HG03139 (cell line): ENCODE data around the gene C1orf226.

Experiments used
- ATAC-seq: cut with Tn5 transposase; IDR thresholded peaks from one replicate; pipeline ENCODE4 v1.9.1; 2021; ENCODE audit not compliant: unreplicated experiment

C1orf226 gene

DNA sequence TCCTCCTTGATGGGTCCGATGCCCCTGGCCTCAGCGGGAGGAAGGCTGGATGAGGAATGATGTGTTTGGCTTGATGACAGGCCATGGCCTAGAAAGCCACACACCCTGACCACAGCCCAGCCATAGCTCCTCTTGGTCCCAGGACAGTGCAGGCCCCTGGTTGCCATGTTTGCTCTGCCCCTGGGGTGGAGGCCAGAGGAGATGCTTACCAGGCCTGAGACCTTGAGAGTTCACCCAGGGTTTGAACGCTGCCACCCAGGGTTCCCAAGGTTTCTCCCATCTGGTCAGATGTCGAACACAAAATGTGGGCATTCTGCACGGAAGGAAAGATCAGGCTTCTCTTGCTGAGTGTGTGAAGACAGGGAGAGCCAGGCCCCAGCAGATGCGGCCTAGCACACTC lies 2.6 kb downstream of the C1orf226 start:
- no peak for ATAC-seq

GRCh38 chr1:162384601-162385279 lies 3.2 kb downstream of the C1orf226 start:
- ATAC-seq: no peak

DNA sequence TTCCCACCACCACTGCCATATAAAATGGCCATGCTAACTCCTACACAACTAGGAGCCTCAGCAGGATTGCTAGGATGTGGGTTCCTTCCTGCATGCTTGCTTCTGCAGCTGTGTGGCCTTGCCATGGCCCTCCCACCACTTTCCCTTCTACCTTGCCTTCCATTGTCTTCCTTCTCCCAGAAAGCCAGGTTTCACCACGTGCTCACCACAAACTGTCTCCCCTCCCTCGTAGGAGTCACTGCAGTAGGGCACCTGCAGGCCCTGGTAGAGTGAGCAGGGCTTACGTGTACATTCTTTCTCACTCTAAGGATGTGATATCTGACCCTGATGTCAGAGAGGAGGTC lies 3.7 kb downstream of the C1orf226 start:
- no peak for ATAC-seq

GRCh38 chr1:162385702-162386101 lies 4.2 kb downstream of the C1orf226 start:
- ATAC-seq: no peak

GRCh38 chr1:162386292-162387225 lies 5.0 kb downstream of the C1orf226 start:
- no peak for ATAC-seq

- no peak for ATAC-seq
Observed at GRCh38 chr1:162387226-162388082, 5.9 kb downstream of the C1orf226 start.

- no peak for ATAC-seq
Observed at GRCh38 chr1:162388083-162388594, 6.6 kb downstream of the C1orf226 start.

GRCh38 chr1:162388615-162389014 lies 7.1 kb downstream of the C1orf226 start:
- no peak for ATAC-seq

DNA sequence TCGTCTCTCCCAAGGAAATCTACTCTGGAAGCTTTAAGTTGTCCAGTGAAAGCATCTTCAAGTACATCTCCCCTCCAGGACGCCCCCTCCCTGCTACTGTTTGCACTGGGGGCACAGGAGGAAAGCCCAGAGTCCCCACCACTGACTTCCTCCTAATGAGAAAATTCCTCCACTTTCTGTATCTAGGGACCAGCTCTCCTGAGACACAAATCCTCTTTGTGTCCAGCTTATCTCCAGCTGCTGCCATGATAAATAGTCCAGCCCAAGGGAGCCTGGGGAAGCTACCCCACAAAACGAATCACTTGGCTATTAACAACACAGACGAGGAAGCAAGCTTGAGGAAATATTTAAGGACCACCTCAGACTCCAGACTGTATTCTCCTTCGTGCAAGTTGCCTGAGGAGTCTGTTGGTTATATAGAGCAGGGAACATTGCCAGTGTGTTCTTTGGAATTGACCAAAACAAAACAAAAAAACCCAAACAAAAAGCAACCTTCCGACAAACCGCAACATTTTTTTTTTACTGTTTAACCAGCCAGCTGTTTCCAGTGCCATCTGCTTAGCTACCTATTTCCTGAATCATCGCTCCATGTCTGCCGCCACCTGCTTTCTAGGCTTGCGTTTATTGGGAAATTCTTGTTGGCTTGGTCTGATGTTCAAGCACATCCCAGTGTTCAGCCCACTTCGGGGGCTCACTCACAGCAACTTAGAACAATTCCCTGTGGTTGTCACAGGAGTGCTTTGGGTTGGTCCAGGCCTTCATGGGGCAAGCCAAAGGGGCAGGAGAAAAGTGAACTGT lies 7.7 kb downstream of the C1orf226 start:
- no peak for ATAC-seq

GRCh38 chr1:162389971-162390370 lies 8.4 kb downstream of the C1orf226 start:
- ATAC-seq: no peak

DNA sequence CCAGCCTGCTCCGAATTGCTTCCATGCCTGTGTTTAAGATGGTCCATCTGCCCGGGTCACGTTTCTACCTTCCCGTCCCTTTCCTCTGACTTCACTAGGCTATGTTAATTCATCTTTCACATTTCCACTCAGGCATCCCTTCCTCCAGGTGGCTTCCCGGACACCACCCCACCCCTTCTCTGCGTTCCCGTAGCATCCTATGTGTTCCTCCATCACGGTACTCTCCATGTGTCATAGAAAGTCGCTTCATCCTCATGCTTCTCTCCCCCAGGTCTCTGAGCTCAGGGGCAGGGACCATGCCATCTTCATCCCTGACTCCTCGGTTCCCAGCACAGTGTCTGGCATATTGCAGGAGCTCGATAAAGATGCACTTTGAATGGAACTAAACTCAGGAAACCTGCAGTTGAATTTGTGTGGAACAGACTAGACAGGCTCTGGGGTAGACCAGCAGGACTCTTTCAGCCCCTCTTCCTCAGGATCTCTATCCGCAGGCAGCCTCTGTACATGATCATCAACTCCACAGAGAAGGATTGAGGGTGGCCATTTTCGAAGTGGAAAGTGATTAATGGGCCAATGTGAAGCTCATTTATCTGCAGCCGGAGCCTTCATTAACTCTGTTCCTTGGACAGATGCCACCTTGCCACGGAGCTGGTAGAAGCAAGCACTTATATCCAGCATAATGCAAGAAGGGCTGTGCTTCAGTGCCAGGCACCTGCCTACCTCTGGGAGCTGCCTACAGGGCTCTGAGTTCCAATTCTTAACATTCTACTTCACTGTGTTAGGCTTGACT lies 9.1 kb downstream of the C1orf226 start:
- ATAC-seq: no peak

DNA sequence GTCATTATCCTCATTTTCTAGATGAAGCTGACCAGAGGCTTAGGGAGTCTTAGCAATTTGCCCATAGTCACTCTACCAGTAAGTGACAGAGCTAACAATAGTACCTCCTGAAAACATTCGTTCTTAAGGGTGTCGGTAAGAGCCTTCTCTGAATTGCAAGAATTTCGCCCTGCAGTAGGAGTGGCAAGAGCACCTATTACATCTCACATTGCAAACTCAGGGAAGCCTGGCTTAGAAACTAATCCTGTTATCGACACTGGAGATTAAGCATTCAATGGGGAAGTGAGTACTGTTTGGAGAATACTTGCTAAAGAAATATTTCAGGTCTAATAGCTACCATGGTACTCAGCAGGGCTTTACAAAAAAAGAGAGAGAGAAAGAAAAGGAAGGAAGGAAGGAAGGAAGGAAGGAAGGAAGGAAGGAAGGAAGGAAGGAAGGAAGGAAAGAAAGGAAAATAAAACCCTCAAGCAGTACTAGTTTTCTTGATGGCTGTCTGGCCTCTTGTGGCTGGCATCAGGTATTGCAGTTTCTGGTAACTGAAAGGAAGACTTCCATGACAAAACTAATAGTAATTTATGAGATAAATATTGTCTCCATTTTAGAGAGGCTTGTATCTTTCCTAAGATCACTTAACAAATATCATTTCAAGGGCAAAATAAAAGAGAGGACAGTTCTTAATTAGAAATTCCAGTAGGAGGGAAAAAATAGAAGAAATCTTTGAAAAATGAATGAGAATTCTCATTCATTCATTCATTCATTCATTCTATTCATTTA lies 10.4 kb downstream of the C1orf226 start:
- no peak for ATAC-seq

DNA sequence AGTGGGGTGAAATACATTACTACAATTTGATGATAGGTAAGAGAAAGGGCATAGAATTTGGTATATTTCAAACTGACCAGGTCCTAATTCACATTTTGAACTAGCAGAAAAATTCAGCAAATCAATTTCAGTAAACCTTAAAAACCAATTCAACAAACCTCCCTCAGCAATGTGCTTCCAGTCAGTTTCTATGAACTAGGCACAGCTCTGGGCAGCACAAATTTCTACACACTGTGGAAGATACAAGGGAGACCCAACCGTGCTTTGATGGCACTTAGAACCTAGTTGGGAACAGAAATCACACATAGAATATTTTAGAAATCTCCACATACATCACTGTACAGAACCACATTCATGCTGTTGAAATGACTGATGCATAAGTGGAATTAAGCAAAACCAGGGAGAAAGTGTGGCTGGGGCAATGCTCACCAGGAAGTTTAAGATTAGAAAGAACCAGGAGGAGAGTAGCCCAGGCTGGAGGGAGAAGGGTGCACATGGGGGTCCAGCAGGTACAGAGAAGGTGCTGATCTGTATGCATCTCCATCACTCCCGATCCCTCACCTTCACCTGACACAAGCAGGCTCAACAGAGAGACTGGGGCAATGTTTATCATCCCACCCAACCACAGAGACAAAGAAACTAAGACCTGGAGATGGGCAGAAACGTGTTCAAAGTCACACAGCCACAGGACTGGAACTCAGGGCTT lies 14.8 kb downstream of the C1orf226 start:
- no peak for ATAC-seq

DNA sequence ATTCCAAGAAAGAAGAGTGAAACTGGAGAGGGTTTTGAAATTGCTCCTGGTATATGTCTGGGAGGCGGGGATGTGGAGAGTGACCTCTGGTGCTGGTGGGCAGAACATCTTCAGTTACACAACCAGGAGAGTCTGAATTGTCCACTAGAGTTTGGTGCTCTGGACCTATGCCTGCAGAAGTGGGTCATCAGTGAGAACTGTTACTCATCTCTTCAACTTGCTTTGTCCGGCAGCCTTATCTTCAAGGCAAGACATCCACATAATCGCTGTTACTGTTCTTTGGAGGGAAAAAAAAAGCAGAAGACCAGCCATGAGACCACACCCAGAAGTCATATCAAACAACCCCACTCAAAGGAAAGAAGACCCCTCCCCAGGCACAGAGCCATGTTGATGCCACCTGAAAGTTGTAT lies 15.5 kb downstream of the C1orf226 start:
- no peak for ATAC-seq

DNA sequence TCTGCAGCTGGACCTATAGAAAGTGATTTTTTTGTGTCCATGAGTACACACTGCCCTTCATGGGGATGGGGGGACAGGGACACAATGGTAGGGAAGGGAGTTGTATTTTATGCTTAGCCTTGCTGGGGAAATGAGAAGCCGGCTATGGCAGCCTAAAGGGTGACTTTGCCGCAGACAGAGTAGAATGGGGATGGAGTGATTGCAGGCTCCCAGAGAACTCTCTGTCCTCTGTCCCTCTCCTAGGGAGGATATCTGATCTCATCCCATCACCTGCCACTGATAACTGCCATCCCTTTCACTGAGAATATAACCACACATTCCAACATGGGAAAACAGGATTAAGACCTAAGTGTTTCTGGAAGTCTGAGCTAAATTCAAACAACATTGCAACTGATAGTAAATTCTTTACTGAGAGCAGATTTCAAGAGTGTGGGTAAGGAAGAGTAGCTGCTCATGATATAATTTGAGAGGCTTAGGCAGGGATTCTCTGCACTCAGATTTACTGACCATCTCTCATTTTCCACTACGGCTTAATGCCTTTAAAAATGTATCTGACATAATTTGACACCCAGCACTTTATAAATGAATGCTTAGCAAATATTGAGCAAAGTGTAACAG lies 16.5 kb downstream of the C1orf226 start:
- ATAC-seq: no peak

GRCh38 chr1:162398999-162399580 lies 17.6 kb downstream of the C1orf226 start:
- no peak for ATAC-seq

DNA sequence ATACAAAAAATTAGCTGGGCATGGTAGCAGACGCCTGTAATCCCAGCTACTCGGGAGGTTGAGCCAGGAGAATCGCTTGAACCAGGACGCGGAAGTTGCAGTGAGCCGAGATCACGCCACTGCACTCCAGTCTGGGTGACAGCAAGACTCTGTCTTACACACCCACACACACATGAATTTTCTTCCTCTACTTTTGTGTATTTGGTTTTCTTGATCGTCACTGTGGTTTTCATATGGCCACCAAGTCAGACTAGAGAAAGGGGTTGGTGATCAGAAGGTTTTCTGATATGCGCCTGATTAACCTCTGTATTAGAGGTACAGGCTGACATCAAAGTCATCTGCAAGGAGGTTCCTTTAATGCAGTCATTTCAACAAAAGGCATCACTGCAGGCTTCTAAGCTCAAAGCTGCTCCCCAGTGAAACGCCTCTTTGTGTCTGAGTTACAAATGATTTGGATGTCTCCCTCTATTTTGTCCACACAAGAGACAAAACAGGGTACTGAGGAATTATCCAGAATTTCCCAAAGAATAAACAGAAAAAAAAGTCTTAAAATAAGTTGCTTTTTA lies 19.3 kb downstream of the C1orf226 start:
- no peak for ATAC-seq
